HL-60/S4 (cell line): ENCODE results near the gene HARBI1.

Source experiments
- in situ Hi-C: fragments of 300-500 bp; cut with MboI; formaldehyde crosslinking; loops from 2 replicates; pipeline ENCODE4 v1.14.3; 2022; ENCODE audit warnings: low sequenced_read_pairs

The HARBI1 gene

GRCh38 chr11:46557684-46558151 lies 59.3 kb downstream of the HARBI1 start:
- in situ Hi-C loops, result no loop called here

- in situ Hi-C loops, result no loop called here
Measured at GRCh38 chr11:46555267-46556054, 61.6 kb downstream of the HARBI1 start.

- in situ Hi-C loops, result no loop called here
Measured at GRCh38 chr11:46554213-46555147, 62.5 kb downstream of the HARBI1 start.

- in situ Hi-C loops, result no loop called here
Measured at GRCh38 chr11:46553814-46554212, 63.2 kb downstream of the HARBI1 start.
